ENCODE data around the gene ARSG. TPM values are rescaled to one million over a fixed set of nuclear protein-coding genes. Genes with fewer than 3 reads are reported as not detected.

The ARSG gene
- total and polyA plus RNA-seq, 9 of the 15 experiments (the other 6 are each of a cell fraction or from before 2014, with no cell fraction given), result 1.0 to 5.6 (median 1.8) TPM

- TF ChIP-seq JUN (IDR thresholded peaks at IDR 0.05; ENCODE audit: borderline replicate concordance, low read depth, low read length) (no peak), JUN (CRISPR knock-in tag; IDR thresholded peaks at IDR 0.05; ENCODE audit: borderline replicate concordance) (no peak), CHAMP1 (IDR thresholded peaks at IDR 0.05) (no peak), SIN3B (IDR thresholded peaks at IDR 0.05; ENCODE audit: low read depth) (no peak), GTF2F1 (IDR thresholded peaks at IDR 0.05; ENCODE audit: low read depth, low read length) (no peak), ZNF76 (CRISPR knock-in tag; IDR thresholded peaks at IDR 0.05; ENCODE audit: borderline replicate concordance) (no peak), PURB (CRISPR knock-in tag; IDR thresholded peaks at IDR 0.05; ENCODE audit: low read depth) (no peak), HIVEP1 (CRISPR knock-in tag; IDR thresholded peaks at IDR 0.05) (no peak), FOXJ2 (tag; IDR thresholded peaks at IDR 0.05) (no peak), RUNX1 (IDR thresholded peaks at IDR 0.05; ENCODE audit: low read depth) (no peak), HOXB6 (CRISPR knock-in tag; IDR thresholded peaks at IDR 0.05; ENCODE audit: borderline replicate concordance) (no peak)
- TF ChIP-seq, protein P1, sequence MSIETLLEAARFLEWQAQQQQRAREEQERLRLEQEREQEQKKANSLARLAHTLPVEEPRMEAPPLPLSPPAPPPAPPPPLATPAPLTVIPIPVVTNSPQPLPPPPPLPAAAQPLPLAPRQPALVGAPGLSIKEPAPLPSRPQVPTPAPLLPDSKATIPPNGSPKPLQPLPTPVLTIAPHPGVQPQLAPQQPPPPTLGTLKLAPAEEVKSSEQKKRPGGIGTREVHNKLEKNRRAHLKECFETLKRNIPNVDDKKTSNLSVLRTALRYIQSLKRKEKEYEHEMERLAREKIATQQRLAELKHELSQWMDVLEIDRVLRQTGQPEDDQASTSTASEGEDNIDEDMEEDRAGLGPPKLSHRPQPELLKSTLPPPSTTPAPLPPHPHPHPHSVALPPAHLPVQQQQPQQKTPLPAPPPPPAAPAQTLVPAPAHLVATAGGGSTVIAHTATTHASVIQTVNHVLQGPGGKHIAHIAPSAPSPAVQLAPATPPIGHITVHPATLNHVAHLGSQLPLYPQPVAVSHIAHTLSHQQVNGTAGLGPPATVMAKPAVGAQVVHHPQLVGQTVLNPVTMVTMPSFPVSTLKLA (conservative IDR thresholded peaks at IDR 0.05), result no peak
Measured at GRCh38 chr17:68341482-68341881, 50.2 kb downstream of the ARSG start (continued).
